HFF-Myc (cell line): Measurements from ENCODE around the gene TTLL11.

Experiments used
- DNase-seq: peaks from one replicate; pipeline ENCODE4 v3.0.0-alpha.2; 2011; ENCODE audit warnings: low read depth; ENCODE audit errors: extremely low read depth
- H3K4me3 ChIP-seq: replicated peaks from 2 replicates; pipeline ENCODE4 v1.5.1; 2011; ENCODE audit warnings: low read depth, mild to moderate bottlenecking, control low read depth, low read length
- TF ChIP-seq, protein P1 (sequence below): IDR thresholded peaks from 2 replicates; pipeline ENCODE4 v1.5.1; 2012; ENCODE audit warnings: mild to moderate bottlenecking, low read depth, low read length, control low read depth; ENCODE audit errors: missing control alignments

TTLL11 gene

DNA sequence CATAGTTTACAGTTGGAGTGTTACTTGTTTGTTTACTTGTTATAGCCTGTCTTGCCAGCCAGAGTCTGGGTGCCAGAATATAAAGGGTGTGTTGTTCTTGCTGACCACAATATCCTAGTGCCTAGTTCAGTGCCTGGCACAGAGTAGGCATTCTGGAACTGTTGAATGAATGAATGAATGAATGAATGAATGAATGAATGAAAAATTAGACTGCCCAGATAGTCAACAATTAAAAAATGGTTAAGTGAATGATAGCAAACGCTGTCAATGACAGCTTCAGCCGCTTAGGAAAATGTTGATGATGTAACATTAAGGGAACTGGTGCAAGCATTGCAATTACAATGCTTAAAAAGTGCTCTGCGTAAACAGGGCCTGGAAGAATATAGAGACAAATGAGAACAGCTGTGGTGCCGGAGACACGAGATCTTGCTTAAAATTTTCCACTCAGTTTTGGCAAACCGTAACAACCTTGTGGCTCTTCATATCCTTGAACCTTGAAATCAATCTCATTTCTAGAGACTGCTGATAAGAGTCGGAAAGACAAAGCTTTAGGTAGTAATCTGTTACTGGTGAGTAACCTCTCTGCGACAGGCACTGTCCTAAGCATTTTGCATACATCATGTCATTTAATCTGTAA lies 4.7 kb upstream of the TTLL11 start:
- no peak overlapping the region for H3K4me3 ChIP-seq
- DNase-seq: no peak
- TF ChIP-seq, protein P1, sequence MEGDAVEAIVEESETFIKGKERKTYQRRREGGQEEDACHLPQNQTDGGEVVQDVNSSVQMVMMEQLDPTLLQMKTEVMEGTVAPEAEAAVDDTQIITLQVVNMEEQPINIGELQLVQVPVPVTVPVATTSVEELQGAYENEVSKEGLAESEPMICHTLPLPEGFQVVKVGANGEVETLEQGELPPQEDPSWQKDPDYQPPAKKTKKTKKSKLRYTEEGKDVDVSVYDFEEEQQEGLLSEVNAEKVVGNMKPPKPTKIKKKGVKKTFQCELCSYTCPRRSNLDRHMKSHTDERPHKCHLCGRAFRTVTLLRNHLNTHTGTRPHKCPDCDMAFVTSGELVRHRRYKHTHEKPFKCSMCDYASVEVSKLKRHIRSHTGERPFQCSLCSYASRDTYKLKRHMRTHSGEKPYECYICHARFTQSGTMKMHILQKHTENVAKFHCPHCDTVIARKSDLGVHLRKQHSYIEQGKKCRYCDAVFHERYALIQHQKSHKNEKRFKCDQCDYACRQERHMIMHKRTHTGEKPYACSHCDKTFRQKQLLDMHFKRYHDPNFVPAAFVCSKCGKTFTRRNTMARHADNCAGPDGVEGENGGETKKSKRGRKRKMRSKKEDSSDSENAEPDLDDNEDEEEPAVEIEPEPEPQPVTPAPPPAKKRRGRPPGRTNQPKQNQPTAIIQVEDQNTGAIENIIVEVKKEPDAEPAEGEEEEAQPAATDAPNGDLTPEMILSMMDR: no peak

DNA sequence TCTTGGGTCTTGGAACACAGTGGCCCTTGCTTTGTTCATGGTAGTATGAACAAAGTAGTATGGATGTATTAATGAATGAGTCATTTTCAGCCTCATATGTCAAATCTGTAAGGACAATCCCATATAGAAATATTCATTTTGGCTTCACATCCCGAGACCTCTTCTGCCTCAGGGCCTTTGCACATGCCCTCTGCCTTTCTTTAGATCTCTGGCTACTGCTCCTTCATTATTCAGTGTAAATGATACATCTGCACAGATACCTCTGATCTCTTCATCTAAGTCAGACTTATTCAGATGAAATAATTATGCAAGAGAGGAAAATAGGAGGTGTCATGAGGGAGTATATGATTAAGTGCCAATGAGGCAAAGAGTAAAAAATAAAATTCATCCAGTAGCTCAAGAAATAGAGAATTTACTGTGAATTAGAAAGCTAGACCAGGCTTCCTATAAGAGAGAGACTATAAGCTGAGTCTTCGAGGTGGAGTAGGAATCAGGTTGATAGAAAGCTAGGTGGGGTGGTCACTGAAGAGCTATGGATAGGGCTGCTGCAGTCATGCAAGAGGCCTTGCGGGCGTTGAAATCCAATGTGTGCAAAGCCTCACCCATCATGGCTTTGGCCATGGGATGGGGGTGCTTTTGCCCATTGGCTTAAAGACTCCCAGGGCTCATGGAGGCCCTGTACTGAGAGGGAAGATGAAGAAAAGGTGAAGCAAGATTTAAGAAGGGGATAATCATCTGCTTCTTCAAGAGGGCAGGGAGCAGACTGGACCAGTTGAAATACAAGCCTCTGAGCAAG lies 3.7 kb upstream of the TTLL11 start:
- no peak overlapping the region for H3K4me3 ChIP-seq
- TF ChIP-seq, protein P1: no peak
- DNase-seq: no peak

DNA sequence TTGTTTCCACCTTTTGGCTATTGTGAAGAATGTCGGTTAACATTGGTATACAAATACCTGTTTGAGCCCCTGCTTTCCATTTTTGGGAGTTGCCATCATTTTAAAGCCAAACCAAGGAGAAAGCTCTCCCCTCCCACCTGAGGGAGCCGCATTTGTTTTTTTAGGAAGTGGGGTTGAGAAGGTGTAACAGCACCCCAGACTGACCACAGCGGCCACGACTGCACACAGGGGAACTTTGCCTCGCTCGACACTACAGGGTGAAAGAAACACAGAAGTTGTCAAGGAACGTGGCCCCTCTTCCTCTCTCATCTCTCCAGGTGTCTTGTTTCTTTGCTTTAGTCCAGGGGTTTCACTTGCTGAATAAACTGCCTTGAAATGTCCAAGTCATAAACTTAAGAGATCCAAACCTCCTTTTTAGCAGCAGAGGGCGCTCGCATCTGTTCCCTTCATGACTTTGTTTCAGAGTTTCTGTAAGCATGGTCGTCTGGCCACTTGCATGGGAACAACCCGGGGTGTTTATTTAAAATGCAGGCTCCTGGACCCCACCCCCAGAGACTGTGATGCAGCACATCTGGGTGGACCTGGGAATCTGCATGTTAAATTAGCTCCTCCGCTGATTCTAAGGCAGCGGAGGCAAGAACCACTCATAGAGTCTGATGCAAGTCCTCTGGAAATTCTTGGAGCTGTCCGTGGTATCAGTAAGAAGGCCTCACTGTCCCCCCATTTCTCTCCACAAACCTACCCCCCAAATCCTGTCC lies 2.1 kb upstream of the TTLL11 start:
- DNase-seq: peak; percentile 54
- no peak overlapping the region for H3K4me3 ChIP-seq
- TF ChIP-seq, protein P1: peak; percentile 82

DNA sequence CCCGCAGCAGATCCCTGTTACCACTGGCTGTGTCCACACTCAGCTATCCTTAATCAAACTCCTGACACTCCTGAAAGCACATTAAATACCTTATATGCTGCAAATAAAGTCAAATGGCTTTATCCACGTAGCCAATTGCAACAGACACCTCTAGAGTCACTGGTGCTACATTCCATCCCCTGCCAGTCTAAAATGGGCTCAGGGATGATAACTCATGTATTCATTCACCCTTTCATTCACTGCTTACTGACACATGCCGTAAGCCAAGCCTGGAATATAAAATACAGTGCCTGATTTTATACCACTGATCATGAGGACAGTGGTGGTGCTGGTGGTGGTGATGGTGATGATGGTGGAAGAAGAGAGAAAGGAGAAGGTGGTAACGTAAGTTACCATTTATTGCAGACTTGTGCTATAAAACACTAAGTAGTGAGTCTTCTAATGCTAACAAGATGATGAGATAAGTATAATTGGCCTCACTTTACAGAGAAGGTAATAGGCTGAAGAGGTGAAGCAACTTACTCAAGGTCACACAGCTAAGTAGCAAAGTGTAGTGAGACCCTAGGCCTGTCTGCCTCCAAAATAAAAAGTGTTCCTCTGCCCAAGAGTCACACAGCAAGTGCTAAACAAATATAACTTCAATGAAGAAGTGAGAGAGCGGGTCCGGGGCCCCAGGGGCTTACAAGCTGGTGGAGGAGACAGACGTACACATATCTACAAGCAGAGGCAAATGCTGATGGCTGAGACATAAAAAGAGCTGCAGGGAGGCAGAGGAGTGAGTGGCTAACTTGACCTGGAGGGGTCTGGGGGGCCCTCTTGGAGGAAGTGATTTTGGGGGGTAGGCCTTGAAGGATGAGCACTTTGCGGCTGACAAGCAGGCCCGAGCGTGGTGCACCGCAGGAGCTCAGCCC lies 1.2 kb downstream of the TTLL11 start:
- TF ChIP-seq, protein P1: no peak
- DNase-seq: no peak
- peak overlapping the region; percentile 86 for H3K4me3 ChIP-seq

DNA sequence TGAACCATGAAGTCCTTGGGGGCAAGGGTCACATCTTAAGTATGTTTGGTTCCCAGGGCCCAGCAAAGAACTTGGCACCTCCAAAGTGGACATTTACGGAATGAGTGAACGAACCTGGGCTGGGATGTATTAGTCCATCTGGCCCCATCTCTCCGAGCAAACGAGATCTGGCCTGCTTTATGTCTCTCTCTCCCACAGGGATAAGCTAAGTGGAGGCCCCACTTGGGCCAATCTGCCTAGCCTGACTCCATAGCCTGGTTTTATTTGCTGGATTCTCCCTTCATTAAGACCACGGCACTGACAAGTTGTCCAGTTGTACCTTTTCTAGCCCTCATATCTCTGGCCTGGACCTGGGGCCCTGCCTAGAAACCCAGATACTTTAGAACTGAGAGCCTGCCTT lies 2.1 kb downstream of the TTLL11 start:
- TF ChIP-seq, protein P1: no peak
- DNase-seq: no peak
- H3K4me3 ChIP-seq: no peak overlapping the region

DNA sequence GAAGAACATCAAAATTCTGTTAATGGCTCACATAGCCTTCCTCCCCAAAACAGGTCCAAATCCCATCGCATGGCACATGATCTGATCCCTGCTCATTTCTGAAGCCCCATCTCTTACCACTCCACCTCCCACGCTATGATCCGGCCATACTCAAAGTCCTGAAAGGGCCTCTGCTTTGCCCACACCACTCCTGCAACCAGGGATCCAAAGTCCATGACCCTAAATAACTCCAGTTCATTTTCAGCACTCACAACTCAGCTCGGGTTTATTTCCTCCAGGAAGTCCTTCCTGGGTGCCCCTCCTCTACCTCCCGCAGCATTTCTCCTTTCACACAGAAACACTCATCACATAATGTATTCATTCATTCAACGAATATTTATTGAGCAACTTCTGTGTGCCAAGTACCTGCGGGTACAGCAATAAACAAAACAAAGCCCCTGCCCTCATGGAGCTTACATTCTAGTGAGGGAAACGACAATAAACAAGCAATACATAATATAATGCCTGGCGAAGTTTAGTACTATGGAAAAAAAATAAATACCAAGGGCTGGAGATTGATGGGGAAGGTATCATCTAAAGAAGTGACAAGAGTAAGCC lies 2.7 kb downstream of the TTLL11 start:
- DNase-seq: no peak
- H3K4me3 ChIP-seq: no peak overlapping the region
- TF ChIP-seq, protein P1: no peak
